GM18868 (cell line): ENCODE measurements around the gene B4GALNT4.
"Not testable (repeated sequence)": the region's sequence is repeated elsewhere in the genome, so short reads cannot be mapped to it uniquely, and the experiment has no call there.

Source experiments
- ATAC-seq: cut with Tn5 transposase; IDR thresholded peaks from one replicate; pipeline ENCODE4 v1.9.1; 2021; ENCODE audit warnings: mild to moderate bottlenecking, moderate library complexity; ENCODE audit not compliant: unreplicated experiment

The B4GALNT4 gene

GRCh38 chr11:405954-406795 lies 36.9 kb downstream of the B4GALNT4 start:
- no peak for ATAC-seq

DNA sequence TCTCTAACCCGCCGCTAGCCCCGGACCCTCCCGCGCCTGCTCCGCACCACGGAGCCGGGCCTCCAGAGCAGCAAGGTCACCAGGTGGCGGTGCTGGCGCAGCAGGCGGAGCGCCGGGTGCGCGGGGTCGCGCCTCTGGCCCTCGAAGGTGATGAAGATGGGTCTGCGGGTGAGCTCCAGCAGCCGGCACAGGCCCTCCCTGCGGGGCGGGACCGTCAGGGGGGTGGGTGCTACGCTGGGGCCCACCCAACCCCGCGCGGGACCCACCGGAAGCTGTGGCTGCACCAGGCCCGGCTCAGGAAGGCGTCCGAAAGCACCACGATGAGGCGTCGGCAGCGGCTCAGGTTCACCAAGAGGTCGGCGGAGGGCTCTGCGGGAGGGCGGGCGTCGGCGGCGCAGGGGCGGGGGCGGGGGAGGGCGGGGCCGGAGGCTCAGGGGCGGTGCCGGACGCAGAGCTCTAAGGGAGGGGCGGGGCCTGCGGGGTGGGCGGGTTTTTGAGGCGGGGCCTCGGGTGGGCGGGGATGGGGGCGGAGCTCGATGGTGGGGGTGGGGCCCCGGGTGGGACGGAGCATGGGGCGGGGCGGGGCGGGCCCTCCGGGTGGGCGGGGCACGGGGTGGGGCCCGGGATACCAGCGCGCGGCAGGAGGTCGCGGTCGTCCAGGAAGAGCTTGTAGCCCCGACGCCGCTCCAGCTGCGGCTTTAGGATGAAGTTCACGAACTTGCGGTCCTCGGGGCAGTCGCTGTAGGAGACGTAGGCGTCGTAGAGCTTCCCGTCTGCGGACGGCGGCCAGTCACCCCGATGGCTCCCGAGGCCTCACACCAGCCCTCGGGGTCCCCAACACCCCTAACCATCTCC lies 37.7 kb downstream of the B4GALNT4 start:
- ATAC-seq, result peak; percentile 69

- ATAC-seq, result no peak
These were observed 38.4 kb downstream of the B4GALNT4 start for GRCh38 chr11:407651-408123.

- no peak for ATAC-seq
These were observed 39.1 kb downstream of the B4GALNT4 start for GRCh38 chr11:408154-409007.

- ATAC-seq, result no peak
These were observed 39.8 kb downstream of the B4GALNT4 start for GRCh38 chr11:409008-409599.

- ATAC-seq, result no peak
These were observed 40.5 kb downstream of the B4GALNT4 start for GRCh38 chr11:409600-410483.

- ATAC-seq, result not testable (repeated sequence)
These were observed 41.4 kb downstream of the B4GALNT4 start for GRCh38 chr11:410711-411110.

GRCh38 chr11:411520-411919 lies 42.2 kb downstream of the B4GALNT4 start:
- ATAC-seq, result not testable (repeated sequence)

- ATAC-seq, result no peak
These were observed 43.4 kb downstream of the B4GALNT4 start for GRCh38 chr11:412641-413119.

GRCh38 chr11:413120-414081 lies 44.1 kb downstream of the B4GALNT4 start:
- ATAC-seq, result no peak

GRCh38 chr11:414318-414857 lies 45.1 kb downstream of the B4GALNT4 start:
- no peak for ATAC-seq

GRCh38 chr11:415640-416041 lies 46.3 kb downstream of the B4GALNT4 start:
- ATAC-seq, result no peak

DNA sequence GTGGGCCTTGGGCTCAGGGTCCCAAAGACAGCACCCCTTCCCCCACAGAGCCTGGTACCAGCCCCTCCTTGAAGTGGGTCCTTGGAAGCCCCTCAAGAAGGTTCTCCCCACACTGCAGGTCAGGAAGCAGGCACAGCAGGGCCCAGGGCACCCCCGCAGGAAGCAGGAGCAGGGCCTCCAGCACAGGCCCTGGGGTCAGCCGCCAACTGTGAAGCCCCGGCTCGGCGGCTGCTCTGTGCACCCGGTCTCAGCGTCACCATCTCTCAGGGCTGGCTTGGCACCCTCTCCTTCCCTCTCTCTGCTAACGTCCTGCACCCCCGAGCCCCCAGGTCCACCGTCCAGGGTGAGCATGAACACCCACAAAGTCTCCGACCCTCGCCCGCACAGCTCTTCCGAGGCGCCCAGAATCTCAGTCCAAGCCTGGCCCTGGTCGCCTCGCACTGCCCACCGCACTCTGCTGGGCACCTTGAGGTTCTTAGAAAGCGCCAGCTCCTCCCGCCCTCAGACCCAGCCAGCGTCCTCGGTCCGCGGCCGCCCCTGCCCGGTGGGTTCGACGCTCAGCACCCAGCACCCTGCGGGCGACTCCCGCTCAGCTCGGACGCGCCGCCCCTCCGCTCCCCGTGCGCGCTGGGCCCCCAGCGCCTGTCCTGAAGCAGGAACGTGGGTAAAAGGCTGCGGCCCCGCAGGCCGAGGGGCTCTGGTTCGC lies 46.9 kb downstream of the B4GALNT4 start:
- ATAC-seq, result no peak

- no peak for ATAC-seq
These were observed 47.7 kb downstream of the B4GALNT4 start for GRCh38 chr11:416757-417621.

DNA sequence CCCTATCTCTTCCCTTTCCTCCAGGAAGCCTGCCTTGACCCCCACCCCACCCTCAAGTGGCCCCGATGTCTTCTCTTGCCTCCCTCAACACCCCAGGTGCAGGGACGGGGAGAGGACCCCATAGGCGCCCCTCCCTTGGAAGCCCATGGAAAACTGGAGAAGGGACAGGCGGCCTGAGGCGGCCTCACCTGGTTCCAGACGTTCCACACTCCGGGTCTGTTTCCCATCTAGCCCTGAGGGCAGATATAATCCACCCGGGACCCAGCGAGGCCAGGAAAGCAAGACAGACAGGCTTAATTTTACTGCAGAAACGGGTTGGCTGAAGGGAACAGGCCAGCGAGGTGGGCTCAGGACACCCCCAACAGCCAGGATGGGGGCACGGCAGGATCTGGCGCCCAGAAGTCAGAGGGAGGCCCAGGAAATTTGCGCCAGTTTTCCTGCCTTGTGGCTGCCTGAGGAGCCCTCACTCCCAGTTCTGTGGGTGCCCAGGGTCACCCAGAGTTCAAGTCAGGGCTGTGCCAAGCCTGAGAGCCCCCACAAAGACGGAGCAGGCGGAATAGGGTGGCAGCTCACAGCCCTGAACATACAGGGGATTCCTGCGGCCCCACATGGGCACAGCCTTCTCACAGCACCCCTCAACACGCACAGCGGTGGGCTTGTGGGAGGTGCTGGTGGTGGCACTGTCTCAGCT lies 48.5 kb downstream of the B4GALNT4 start:
- no peak for ATAC-seq
